ENCODE results near the gene R3HDM2. TPM values are rescaled to one million over a fixed set of nuclear protein-coding genes. Genes with fewer than 3 reads are reported as not detected.

Gene R3HDM2
- total RNA-seq, 4 donors from 2014 or later = 31.0 to 51.9 (median 41.6) TPM

DNA sequence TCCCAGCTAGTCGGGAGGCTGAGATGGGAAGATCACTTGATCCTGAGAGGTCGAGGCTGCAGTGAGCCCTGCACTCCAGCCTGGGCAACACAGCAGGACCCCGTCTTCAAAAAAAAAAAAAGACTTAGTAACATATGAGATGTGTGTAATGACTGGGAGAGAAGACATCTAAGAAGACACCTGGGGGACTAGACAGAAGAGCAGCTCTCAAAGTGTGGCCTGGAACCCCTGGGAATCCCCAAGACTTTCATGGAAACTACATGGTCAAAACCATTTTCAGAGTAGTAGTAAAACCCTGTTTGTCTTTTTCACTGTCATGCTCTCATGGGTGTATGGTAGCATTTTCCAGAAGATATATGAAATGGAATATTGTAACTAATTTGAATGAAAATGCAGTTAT lies 45.3 kb downstream of the R3HDM2 start:
- no peak overlapping the region for H3K4me3 ChIP-seq
- WGBS, 2 donors = 94 to 97% methylated on average over 3 of the region's 3 CpGs
- peaks cover 0 to 30% (median 0%) of the 10 kb centered on the region in 3 donors for H3K36me3 ChIP-seq
- H3K9me3 ChIP-seq = no peaks in the 10 kb centered on the region
- no peak for DNase-seq (ENCODE audit: low spot score in 2 of 2)
- no peak for TF ChIP-seq POLR2A (IDR thresholded peaks at IDR 0.05)
- no peak for TF ChIP-seq EP300 (IDR thresholded peaks at IDR 0.05)
- TF ChIP-seq, protein P1, sequence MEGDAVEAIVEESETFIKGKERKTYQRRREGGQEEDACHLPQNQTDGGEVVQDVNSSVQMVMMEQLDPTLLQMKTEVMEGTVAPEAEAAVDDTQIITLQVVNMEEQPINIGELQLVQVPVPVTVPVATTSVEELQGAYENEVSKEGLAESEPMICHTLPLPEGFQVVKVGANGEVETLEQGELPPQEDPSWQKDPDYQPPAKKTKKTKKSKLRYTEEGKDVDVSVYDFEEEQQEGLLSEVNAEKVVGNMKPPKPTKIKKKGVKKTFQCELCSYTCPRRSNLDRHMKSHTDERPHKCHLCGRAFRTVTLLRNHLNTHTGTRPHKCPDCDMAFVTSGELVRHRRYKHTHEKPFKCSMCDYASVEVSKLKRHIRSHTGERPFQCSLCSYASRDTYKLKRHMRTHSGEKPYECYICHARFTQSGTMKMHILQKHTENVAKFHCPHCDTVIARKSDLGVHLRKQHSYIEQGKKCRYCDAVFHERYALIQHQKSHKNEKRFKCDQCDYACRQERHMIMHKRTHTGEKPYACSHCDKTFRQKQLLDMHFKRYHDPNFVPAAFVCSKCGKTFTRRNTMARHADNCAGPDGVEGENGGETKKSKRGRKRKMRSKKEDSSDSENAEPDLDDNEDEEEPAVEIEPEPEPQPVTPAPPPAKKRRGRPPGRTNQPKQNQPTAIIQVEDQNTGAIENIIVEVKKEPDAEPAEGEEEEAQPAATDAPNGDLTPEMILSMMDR (IDR thresholded peaks at IDR 0.05) = no peak
- H3K27ac ChIP-seq = no peak overlapping the region
- no peaks in the 10 kb centered on the region for H3K27me3 ChIP-seq
- H3K4me1 ChIP-seq = peaks cover 0 to 7% (median 0%) of the 10 kb centered on the region in 4 donors

DNA sequence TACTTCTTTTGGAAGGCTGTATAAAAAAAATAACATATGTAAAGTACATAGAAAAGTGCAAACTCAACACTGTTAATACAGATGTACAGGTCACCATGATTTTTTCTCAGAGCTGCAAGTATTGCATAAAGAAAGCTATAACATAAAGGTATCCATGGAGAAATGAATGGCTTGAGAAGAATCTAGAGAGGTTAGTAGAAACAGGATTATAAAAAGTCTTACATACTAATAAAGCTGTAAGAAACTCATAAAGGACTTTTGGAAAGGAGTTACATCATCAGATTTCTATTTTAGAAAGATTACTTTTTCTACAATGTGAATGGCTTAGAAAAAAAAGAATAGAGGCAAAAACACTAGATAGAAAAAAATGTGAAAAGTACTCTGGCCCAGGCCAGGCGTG lies 46.4 kb downstream of the R3HDM2 start:
- H3K36me3 ChIP-seq = peaks cover 0 to 29% (median 0%) of the 10 kb centered on the region in 3 donors
- H3K9me3 ChIP-seq = no peaks in the 10 kb centered on the region
- no peak overlapping the region for H3K4me3 ChIP-seq
- no peaks in the 10 kb centered on the region for H3K27me3 ChIP-seq
- H3K27ac ChIP-seq = no peak overlapping the region
- peaks cover 0 to under 1% (median 0%) of the 10 kb centered on the region in 4 donors for H3K4me1 ChIP-seq
- 57 to 79% methylated on average over 1 of the region's 1 CpG for WGBS, 2 donors
- TF ChIP-seq, protein P1 (IDR thresholded peaks at IDR 0.05) = no peak
- no peak for TF ChIP-seq POLR2A (IDR thresholded peaks at IDR 0.05)
- no peak for TF ChIP-seq EP300 (IDR thresholded peaks at IDR 0.05)
- no peak for DNase-seq (ENCODE audit: low spot score in 2 of 2)

DNA sequence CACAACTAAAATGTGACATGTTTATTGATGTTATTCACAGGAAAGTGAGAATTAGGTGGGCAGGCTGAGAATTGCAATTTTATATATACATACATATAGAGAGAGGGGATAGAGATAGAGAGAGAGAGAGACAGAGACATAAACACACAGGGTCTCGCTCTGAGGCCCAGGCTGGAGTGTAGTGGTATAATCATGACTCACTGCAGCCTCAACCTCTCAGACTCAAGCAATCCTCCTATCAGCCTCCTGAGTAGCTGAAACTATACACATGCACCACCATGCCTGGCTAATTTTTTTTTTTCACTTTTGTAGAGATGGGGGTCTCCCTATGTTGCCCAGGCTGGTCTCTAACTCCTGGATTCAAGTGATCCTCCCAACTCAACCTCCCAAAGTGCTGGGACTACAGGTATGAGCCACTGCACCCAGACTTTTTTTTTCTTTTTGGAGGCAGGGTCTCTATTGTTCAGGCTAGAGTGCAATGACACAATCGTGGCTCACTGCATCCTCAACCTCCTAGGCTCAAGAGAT lies 49.1 kb downstream of the R3HDM2 start:
- Histone ChIP-seq H3K9me3 (no peaks in the 10 kb centered on the region), H3K27me3 (no peaks in the 10 kb centered on the region), H3K4me3 (no peak overlapping the region), H3K27ac (no peak overlapping the region), H3K4me1 (no peaks in the 10 kb centered on the region), H3K36me3 (peaks cover 0 to 21% (median 0%) of the 10 kb centered on the region in 3 donors)
- WGBS, 2 donors = 87% methylated on average over 2 of the region's 2 CpGs
- DNase-seq (ENCODE audit: low spot score in 2 of 2) = no peak
- TF ChIP-seq POLR2A (IDR thresholded peaks at IDR 0.05) (no peak), EP300 (IDR thresholded peaks at IDR 0.05) (no peak)
- TF ChIP-seq, protein P1 (IDR thresholded peaks at IDR 0.05) = no peak

DNA sequence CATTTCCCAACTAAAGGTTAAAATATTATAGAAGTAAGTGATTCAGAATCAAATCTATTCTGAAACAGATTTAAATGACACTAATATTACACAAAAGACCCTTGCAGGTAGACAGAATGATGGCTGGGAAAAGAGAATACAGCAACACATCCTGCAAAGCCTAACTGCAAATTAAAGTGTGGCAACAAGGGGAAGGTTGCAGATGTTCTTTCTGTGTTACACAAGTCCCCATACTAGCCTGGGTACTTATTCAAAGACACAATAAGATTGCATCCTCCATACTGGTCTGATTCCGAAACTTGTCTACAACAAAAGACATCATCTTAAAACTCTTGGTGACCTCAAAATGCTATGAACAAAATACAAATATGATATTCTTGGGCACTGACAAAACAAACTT lies 50.5 kb downstream of the R3HDM2 start:
- no peak for DNase-seq (ENCODE audit: low spot score in 2 of 2)
- Histone ChIP-seq H3K4me1 (no peaks in the 10 kb centered on the region), H3K4me3 (no peak overlapping the region), H3K36me3 (peaks cover 0 to 14% (median 0%) of the 10 kb centered on the region in 3 donors), H3K27ac (no peak overlapping the region), H3K9me3 (no peaks in the 10 kb centered on the region), H3K27me3 (no peaks in the 10 kb centered on the region)
- TF ChIP-seq POLR2A (IDR thresholded peaks at IDR 0.05) (no peak), EP300 (IDR thresholded peaks at IDR 0.05) (no peak)
- TF ChIP-seq, protein P1 (IDR thresholded peaks at IDR 0.05) = no peak
- WGBS, 2 donors = 96 to 100% methylated on average over 1 of the region's 1 CpG

DNA sequence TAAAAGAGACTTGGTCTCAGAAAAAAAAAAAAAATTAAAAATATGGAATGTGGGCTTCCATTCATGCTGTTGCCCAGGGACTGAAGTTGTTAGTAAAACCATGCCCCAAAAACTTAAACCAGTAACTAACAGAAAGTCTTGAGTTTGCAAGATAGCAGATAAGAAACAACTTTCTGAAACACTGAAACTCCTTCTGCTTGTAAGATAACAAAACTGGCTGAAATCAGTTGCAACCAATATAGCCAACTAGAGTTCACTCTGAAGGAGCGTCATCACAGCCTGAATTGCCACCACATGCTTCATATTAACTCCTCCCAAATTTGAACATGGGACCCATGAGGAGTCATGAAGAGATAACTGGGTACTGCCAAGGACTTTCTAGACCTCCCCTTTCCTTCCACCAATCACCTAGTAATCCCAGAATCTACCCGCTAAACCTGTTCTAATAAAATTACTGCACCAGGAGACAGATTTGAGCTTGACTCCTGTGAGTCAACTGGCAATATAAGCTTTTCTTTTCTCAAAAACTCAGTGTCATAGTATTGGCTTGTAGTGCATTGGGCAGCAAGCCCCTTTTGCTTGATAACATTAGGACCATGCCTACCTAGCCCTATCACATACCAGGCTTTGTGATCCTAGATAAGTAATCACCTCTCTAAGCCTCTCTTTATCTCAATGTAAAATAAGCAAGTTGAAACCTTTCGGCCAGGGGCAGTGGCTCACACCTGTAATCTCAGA lies 53.6 kb downstream of the R3HDM2 start:
- no peak for DNase-seq (ENCODE audit: low spot score in 2 of 2)
- H3K27me3 ChIP-seq = no peaks in the 10 kb centered on the region
- H3K27ac ChIP-seq = no peak overlapping the region
- 86 to 95% methylated on average over 3 of the region's 3 CpGs for WGBS, 2 donors
- H3K9me3 ChIP-seq = no peaks in the 10 kb centered on the region
- no peak for TF ChIP-seq POLR2A (IDR thresholded peaks at IDR 0.05)
- TF ChIP-seq EP300 (IDR thresholded peaks at IDR 0.05) = no peak
- TF ChIP-seq, protein P1 (IDR thresholded peaks at IDR 0.05) = no peak
- H3K4me1 ChIP-seq = peaks cover 0 to 3% (median 0%) of the 10 kb centered on the region in 4 donors
- peaks cover 0 to 6% (median 0%) of the 10 kb centered on the region in 3 donors for H3K36me3 ChIP-seq
- no peak overlapping the region for H3K4me3 ChIP-seq
